ENCODE measurements around the gene TIFAB. TPM values are rescaled to one million over a fixed set of nuclear protein-coding genes. Genes with fewer than 3 reads are reported as not detected.
A peak's percentile ranks its signal among the peaks of the same experiment; 100 is the strongest.

Gene TIFAB
- total RNA-seq, 1 donor from 2014 or later, result not detected

GRCh38 chr5:135446206-135446605 is 5.9 kb downstream of the TIFAB start:
- Histone ChIP-seq H3K27me3 (ENCODE audit: insufficient read depth, low read length) (peaks cover 20% of the 10 kb centered on the region), H3K36me3 (ENCODE audit: insufficient read depth, low read length) (no peaks in the 10 kb centered on the region), H3K4me1 (ENCODE audit: insufficient read depth, low read length) (peaks cover 6% of the 10 kb centered on the region), H3K27ac (ENCODE audit: low read depth, low read length) (no peak overlapping the region), H2AFZ (ENCODE audit: low read depth, low read length) (no peak overlapping the region), H4K20me1 (ENCODE audit: insufficient read depth, low read length) (no peaks in the 10 kb centered on the region), H3K4me2 (ENCODE audit: low read length) (no peak overlapping the region), H3K9me3 (ENCODE audit: insufficient read depth, low read depth, low read length) (peaks cover 2% of the 10 kb centered on the region), H3K4me3 (ENCODE audit: insufficient read depth, low read depth, low read length) (no peak overlapping the region), H3K9ac (ENCODE audit: low read length) (no peak overlapping the region), H3K79me2 (ENCODE audit: insufficient read depth, low read length) (no peaks in the 10 kb centered on the region)
- TF ChIP-seq EZH2 (IDR thresholded peaks at IDR 0.05; ENCODE audit: insufficient read depth, low read length), result no peak
- TF ChIP-seq, protein P1, sequence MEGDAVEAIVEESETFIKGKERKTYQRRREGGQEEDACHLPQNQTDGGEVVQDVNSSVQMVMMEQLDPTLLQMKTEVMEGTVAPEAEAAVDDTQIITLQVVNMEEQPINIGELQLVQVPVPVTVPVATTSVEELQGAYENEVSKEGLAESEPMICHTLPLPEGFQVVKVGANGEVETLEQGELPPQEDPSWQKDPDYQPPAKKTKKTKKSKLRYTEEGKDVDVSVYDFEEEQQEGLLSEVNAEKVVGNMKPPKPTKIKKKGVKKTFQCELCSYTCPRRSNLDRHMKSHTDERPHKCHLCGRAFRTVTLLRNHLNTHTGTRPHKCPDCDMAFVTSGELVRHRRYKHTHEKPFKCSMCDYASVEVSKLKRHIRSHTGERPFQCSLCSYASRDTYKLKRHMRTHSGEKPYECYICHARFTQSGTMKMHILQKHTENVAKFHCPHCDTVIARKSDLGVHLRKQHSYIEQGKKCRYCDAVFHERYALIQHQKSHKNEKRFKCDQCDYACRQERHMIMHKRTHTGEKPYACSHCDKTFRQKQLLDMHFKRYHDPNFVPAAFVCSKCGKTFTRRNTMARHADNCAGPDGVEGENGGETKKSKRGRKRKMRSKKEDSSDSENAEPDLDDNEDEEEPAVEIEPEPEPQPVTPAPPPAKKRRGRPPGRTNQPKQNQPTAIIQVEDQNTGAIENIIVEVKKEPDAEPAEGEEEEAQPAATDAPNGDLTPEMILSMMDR (IDR thresholded peaks at IDR 0.05; ENCODE audit: insufficient read depth, low read depth, low read length), result no peak
- FAIRE-seq (no peak), DNase-seq (ENCODE audit: low read depth) (no peak)
- H3K27ac Mint-ChIP-seq (ENCODE audit: unreplicated experiment), result peak overlapping the region; percentile 43
- H3K4me1 Mint-ChIP-seq (ENCODE audit: low read depth, unreplicated experiment), result peaks cover 24% of the 10 kb centered on the region
- no peaks in the 10 kb centered on the region for H3K36me3 Mint-ChIP-seq (ENCODE audit: low read depth, unreplicated experiment)
- H3K4me3 Mint-ChIP-seq (ENCODE audit: unreplicated experiment), result no peak overlapping the region
- H3K9me3 Mint-ChIP-seq (ENCODE audit: unreplicated experiment), result peaks cover 2% of the 10 kb centered on the region
- peaks cover 11% of the 10 kb centered on the region for H3K27me3 Mint-ChIP-seq (ENCODE audit: low read depth, unreplicated experiment)

DNA sequence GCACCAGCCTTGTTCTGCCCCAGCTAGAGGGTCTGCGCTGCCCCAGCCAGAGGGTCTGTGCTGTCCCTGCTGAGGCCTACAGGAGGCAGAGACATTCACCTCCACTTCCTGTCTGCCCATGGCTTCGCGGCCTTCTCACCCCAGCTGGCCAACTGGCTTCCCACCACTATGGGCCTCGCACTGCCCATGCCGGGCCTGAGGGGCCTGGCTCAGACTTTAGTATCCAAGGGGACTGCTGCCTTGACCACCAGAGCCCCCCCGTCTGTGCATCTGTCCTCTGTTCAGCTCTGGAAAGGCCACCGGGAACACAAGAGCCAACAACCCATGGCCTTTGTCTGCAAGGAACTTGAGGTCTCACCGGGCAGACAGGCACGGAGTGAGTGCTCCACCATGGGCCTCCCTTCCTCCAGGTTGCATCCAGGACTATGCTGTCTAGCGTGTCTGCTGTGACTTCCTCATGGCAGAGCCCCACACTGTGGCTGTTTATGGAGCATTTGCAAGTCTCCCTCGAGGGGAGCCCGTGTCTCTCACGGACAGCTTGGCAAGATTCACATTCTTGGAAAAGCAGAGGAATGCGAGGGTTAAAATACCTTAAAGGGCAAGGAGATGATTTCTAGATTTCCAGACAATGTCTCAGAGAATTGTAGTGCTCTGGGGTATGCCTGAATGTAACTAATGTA is 6.7 kb downstream of the TIFAB start:
- no peaks in the 10 kb centered on the region for H3K79me2 ChIP-seq (ENCODE audit: insufficient read depth, low read length)
- TF ChIP-seq, protein P1 (IDR thresholded peaks at IDR 0.05; ENCODE audit: insufficient read depth, low read depth, low read length), result no peak
- TF ChIP-seq EZH2 (IDR thresholded peaks at IDR 0.05; ENCODE audit: insufficient read depth, low read length), result no peak
- DNase-seq (ENCODE audit: low read depth) (no peak), FAIRE-seq (no peak)
- H3K27me3 Mint-ChIP-seq (ENCODE audit: low read depth, unreplicated experiment), result peaks cover 8% of the 10 kb centered on the region
- no peak overlapping the region for H2AFZ ChIP-seq (ENCODE audit: low read depth, low read length)
- H3K27ac ChIP-seq (ENCODE audit: low read depth, low read length), result no peak overlapping the region
- no peaks in the 10 kb centered on the region for H3K36me3 ChIP-seq (ENCODE audit: insufficient read depth, low read length)
- H3K27ac Mint-ChIP-seq (ENCODE audit: unreplicated experiment), result peak overlapping the region; percentile 43
- no peak overlapping the region for H3K4me3 ChIP-seq (ENCODE audit: insufficient read depth, low read depth, low read length)
- H3K9ac ChIP-seq (ENCODE audit: low read length), result no peak overlapping the region
- H3K4me2 ChIP-seq (ENCODE audit: low read length), result no peak overlapping the region
- peaks cover 4% of the 10 kb centered on the region for H3K9me3 Mint-ChIP-seq (ENCODE audit: unreplicated experiment)
- H3K27me3 ChIP-seq (ENCODE audit: insufficient read depth, low read length), result peaks cover 20% of the 10 kb centered on the region
- peaks cover 24% of the 10 kb centered on the region for H3K4me1 Mint-ChIP-seq (ENCODE audit: low read depth, unreplicated experiment)
- H3K4me3 Mint-ChIP-seq (ENCODE audit: unreplicated experiment), result no peak overlapping the region
- no peaks in the 10 kb centered on the region for H3K36me3 Mint-ChIP-seq (ENCODE audit: low read depth, unreplicated experiment)
- H3K9me3 ChIP-seq (ENCODE audit: insufficient read depth, low read depth, low read length), result peaks cover 2% of the 10 kb centered on the region
- H4K20me1 ChIP-seq (ENCODE audit: insufficient read depth, low read length), result no peaks in the 10 kb centered on the region
- peaks cover 6% of the 10 kb centered on the region for H3K4me1 ChIP-seq (ENCODE audit: insufficient read depth, low read length)

- Histone ChIP-seq H3K36me3 (ENCODE audit: insufficient read depth, low read length) (no peaks in the 10 kb centered on the region), H3K4me3 (ENCODE audit: insufficient read depth, low read depth, low read length) (no peak overlapping the region), H3K4me1 (ENCODE audit: insufficient read depth, low read length) (peaks cover 6% of the 10 kb centered on the region), H3K27ac (ENCODE audit: low read depth, low read length) (no peak overlapping the region), H3K27me3 (ENCODE audit: insufficient read depth, low read length) (peaks cover 15% of the 10 kb centered on the region), H3K4me2 (ENCODE audit: low read length) (no peak overlapping the region), H3K79me2 (ENCODE audit: insufficient read depth, low read length) (no peaks in the 10 kb centered on the region), H2AFZ (ENCODE audit: low read depth, low read length) (no peak overlapping the region), H3K9ac (ENCODE audit: low read length) (no peak overlapping the region), H3K9me3 (ENCODE audit: insufficient read depth, low read depth, low read length) (peaks cover 2% of the 10 kb centered on the region), H4K20me1 (ENCODE audit: insufficient read depth, low read length) (no peaks in the 10 kb centered on the region)
- peaks cover 24% of the 10 kb centered on the region for H3K4me1 Mint-ChIP-seq (ENCODE audit: low read depth, unreplicated experiment)
- no peak overlapping the region for H3K27ac Mint-ChIP-seq (ENCODE audit: unreplicated experiment)
- FAIRE-seq, result no peak
- no peak overlapping the region for H3K4me3 Mint-ChIP-seq (ENCODE audit: unreplicated experiment)
- H3K9me3 Mint-ChIP-seq (ENCODE audit: unreplicated experiment), result peaks cover 2% of the 10 kb centered on the region
- no peak for DNase-seq (ENCODE audit: low read depth)
- peaks cover 3% of the 10 kb centered on the region for H3K27me3 Mint-ChIP-seq (ENCODE audit: low read depth, unreplicated experiment)
- no peak for TF ChIP-seq EZH2 (IDR thresholded peaks at IDR 0.05; ENCODE audit: insufficient read depth, low read length)
- TF ChIP-seq, protein P1 (IDR thresholded peaks at IDR 0.05; ENCODE audit: insufficient read depth, low read depth, low read length), result no peak
- H3K36me3 Mint-ChIP-seq (ENCODE audit: low read depth, unreplicated experiment), result no peaks in the 10 kb centered on the region
Observed at GRCh38 chr5:135444881-135445280, 7.3 kb downstream of the TIFAB start.

All from astrocyte (in vitro differentiated cells and primary cell).